Panc1 (cell line): ENCODE results near the gene POLD2.

Experiments
- TF ChIP-seq, protein P1 (sequence below): fragments of 450-650 bp; IDR thresholded peaks from 2 replicates; pipeline ENCODE4 v1.5.1; 2017; ENCODE audit warnings: mild to moderate bottlenecking
- TF ChIP-seq, protein P2 (sequence below), 2 experiments: IDR thresholded peaks; 2 replicates each; pipeline ENCODE4 v1.6.1; 2011 to 2012; ENCODE audit warnings: low read depth in 2 of 2, control low read depth in 1 of 2, low read length in 1 of 2, mild to moderate bottlenecking in 1 of 2, moderate library complexity in 1 of 2; ENCODE audit not compliant: insufficient read depth in 1 of 2

DNA sequence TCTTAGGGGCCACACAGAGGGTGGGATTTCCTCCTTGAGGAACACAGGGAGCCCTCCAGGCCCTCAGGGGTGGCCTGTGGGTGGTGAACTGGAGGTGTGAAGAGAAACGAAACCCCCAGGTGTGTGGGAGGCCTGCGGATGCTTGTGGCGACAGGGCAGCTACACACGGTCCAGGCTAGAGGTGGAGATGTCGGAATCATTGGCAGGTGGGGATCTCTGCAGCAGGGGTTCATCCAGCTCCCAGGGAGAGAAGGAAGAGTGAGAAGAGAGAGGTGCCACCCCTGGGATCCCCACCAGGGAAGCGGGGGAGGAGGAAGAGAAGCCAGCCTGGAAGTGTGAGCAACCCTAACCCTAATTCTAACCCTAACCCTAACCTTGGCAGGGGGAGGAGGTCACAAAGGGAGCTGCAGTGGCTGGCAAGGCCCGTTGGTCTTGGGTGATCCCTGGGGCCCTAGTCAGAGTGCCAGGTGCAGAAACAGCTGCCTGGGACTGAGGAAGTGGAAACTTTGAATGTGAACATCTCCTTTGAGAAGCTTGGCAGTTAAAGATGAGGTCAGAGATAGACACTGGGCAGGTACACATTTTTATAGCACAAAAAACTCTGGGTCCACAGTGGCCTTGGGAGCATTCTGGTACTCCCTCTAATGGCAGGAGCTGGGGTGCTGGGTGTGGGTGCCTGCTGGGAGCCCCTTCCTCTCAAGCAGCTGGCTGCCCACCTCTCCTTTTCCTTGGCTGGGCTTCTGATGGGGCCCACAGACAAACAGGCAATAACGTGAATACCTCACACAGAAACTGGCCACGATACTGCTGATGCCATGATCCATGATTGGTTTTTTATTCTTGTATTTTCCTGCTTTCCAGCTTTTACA is 26.1 kb downstream of the POLD2 start:
- TF ChIP-seq, protein P1, sequence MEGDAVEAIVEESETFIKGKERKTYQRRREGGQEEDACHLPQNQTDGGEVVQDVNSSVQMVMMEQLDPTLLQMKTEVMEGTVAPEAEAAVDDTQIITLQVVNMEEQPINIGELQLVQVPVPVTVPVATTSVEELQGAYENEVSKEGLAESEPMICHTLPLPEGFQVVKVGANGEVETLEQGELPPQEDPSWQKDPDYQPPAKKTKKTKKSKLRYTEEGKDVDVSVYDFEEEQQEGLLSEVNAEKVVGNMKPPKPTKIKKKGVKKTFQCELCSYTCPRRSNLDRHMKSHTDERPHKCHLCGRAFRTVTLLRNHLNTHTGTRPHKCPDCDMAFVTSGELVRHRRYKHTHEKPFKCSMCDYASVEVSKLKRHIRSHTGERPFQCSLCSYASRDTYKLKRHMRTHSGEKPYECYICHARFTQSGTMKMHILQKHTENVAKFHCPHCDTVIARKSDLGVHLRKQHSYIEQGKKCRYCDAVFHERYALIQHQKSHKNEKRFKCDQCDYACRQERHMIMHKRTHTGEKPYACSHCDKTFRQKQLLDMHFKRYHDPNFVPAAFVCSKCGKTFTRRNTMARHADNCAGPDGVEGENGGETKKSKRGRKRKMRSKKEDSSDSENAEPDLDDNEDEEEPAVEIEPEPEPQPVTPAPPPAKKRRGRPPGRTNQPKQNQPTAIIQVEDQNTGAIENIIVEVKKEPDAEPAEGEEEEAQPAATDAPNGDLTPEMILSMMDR, result no peak
- TF ChIP-seq, protein P2, sequence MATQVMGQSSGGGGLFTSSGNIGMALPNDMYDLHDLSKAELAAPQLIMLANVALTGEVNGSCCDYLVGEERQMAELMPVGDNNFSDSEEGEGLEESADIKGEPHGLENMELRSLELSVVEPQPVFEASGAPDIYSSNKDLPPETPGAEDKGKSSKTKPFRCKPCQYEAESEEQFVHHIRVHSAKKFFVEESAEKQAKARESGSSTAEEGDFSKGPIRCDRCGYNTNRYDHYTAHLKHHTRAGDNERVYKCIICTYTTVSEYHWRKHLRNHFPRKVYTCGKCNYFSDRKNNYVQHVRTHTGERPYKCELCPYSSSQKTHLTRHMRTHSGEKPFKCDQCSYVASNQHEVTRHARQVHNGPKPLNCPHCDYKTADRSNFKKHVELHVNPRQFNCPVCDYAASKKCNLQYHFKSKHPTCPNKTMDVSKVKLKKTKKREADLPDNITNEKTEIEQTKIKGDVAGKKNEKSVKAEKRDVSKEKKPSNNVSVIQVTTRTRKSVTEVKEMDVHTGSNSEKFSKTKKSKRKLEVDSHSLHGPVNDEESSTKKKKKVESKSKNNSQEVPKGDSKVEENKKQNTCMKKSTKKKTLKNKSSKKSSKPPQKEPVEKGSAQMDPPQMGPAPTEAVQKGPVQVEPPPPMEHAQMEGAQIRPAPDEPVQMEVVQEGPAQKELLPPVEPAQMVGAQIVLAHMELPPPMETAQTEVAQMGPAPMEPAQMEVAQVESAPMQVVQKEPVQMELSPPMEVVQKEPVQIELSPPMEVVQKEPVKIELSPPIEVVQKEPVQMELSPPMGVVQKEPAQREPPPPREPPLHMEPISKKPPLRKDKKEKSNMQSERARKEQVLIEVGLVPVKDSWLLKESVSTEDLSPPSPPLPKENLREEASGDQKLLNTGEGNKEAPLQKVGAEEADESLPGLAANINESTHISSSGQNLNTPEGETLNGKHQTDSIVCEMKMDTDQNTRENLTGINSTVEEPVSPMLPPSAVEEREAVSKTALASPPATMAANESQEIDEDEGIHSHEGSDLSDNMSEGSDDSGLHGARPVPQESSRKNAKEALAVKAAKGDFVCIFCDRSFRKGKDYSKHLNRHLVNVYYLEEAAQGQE (IDR thresholded peaks at IDR 0.05; ENCODE audit: insufficient read depth in 1 of 2, low read depth in 2 of 2, low read length in 1 of 2), result no peak
